Spleen (tissue), 13 donors: ENCODE measurements around the gene DBET. TPM values are rescaled to one million over a fixed set of nuclear protein-coding genes. Genes with fewer than 3 reads are reported as not detected.
"Not testable (repeated sequence)": the region's sequence is repeated elsewhere in the genome, so short reads cannot be mapped to it uniquely, and the experiment has no call there.

Experiments used
- DNase-seq: peaks from one replicate; pipeline ENCODE4 v3.0.0-alpha.2; 2020
- H3K27ac ChIP-seq, 8 donors: fragments of 200-600 bp; sonication (generic) in 7 of 8; 1 replicate in 4 of 8; 2 replicates in 4 of 8; pipeline versions ENCODE4 v1.5.0 to v1.8.0; 2016 to 2021; ENCODE audit warnings: inconsistent platforms in 4 of 8, mild to moderate bottlenecking in 4 of 8, moderate library complexity in 1 of 8
- H3K27me3 ChIP-seq, 7 donors: fragments of 200-600 bp; sonication (generic) in 6 of 7; replicated peaks in 1 of 7; 1 replicate in 4 of 7; 2 replicates in 3 of 7; pipeline versions ENCODE4 v1.5.0 to v1.8.0; 2016 to 2021; ENCODE audit warnings: inconsistent platforms in 3 of 7, mild to moderate bottlenecking in 1 of 7
- H3K36me3 ChIP-seq, 6 donors: fragments of 200-600 bp; sonication (generic) in 5 of 6; 1 replicate in 4 of 6; 2 replicates in 2 of 6; pipeline versions ENCODE4 v1.5.0 to v1.8.0; 2016 to 2021; ENCODE audit warnings: inconsistent platforms in 2 of 6
- H3K4me1 ChIP-seq, 6 donors: fragments of 200-600 bp; sonication (generic) in 5 of 6; 1 replicate in 3 of 6; 2 replicates in 3 of 6; pipeline versions ENCODE4 v1.5.0 to v1.8.0; 2016 to 2021; ENCODE audit warnings: inconsistent platforms in 3 of 6
- H3K4me3 ChIP-seq, 8 donors: fragments of 200-600 bp; sonication (generic) in 7 of 8; 1 replicate in 4 of 8; 2 replicates in 4 of 8; pipeline versions ENCODE4 v1.5.0 to v1.8.0; 2016 to 2021; ENCODE audit warnings: inconsistent platforms in 4 of 8, mild to moderate bottlenecking in 4 of 8, moderate library complexity in 2 of 8
- H3K9me3 ChIP-seq, 8 donors: fragments of 200-600 bp; sonication (generic) in 7 of 8; 1 replicate in 4 of 8; 2 replicates in 4 of 8; pipeline versions ENCODE4 v1.5.0 to v1.8.0; 2016 to 2021; ENCODE audit warnings: inconsistent platforms in 4 of 8
- CTCF ChIP-seq, 11 experiments: fragments of 200-600 bp in 7 of 11; fragments of 450-650 bp in 4 of 11; sonication (generic) in 4 of 11; IDR thresholded peaks in 8 of 11; conservative IDR thresholded peaks in 3 of 11; 1 replicate in 7 of 11; 2 replicates in 4 of 11; pipeline versions ENCODE4 v1.4.0 to v1.8.0; 2016 to 2021; ENCODE audit warnings: antibody characterized with exemption in 11 of 11, inconsistent platforms in 4 of 11, mild to moderate bottlenecking in 1 of 11
- POLR2A ChIP-seq, 3 donors: fragments of 450-650 bp; IDR thresholded peaks; one replicate each; pipeline ENCODE4 v1.5.1; 2017; ENCODE audit warnings: antibody characterized with exemption in 3 of 3, mild to moderate bottlenecking in 1 of 3
- POLR2AphosphoS5 ChIP-seq, 3 donors: sonication (generic); formaldehyde crosslinking; IDR thresholded peaks; one replicate each; pipeline ENCODE4 v1.5.1; 2017; ENCODE audit warnings: antibody characterized with exemption in 3 of 3
- whole genome bisulfite sequencing, 5 donors: extraction: QIAGEN DNeasy Blood & Tissue Kit in 3 of 5; methylation state at CpG; one replicate each; pipeline versions ENCODE4 v1.1.5 to v1.1.7; 2013 to 2018; 5-methylcytosine and 5-hydroxymethylcytosine counted together
- intact Hi-C: fragments of 100-400 bp; cut with DNase I; formaldehyde crosslinking; loops from one replicate; pipeline ENCODE4 v1.15.0; 2023; ENCODE audit warnings: low total_unique reads
- long read RNA-seq, 2 donors: transcript quantifications; one replicate each; lab custom pipeline, GENCODE V29; 2026
- polyA plus RNA-seq, 3 donors: library from polyadenylated mRNA; stranded (reverse); fragments of 200-250 nt; gene quantifications; one replicate each; pipeline ENCODE4 v1.2.1, GENCODE V29; 2013
- total RNA-seq, 7 donors: library from RNA; depleted of rRNA in 3 of 7; stranded (reverse); fragments of >200 nt in 3 of 7; fragmentation: NEBNext Ultra II Directional in 4 of 7; extraction: Animal tissue kit (Norgen Biotek cat#: 25700) in 4 of 7; gene quantifications; one replicate each; pipeline versions ENCODE4 v1.1.0 to v1.2.1, GENCODE V29; 2016 to 2021
- donor health status: healthy with polysubstance abuse.
- donor health status: DM: no; HTN: no; CAD: no; lungs with moderate emphysema.
- donor health status: DM: no; HTN: no; CAD: no.
- donor health status: Bipolar disorder and iron deficiency.
- donor health status: healthy.
- donor health status: DM: no; HTN: no; CAD: no.
- donor health status: DM: yes; HTN: yes; CAD: no.

The DBET gene
- total RNA-seq (not detected), polyA plus RNA-seq (not detected)
- long read RNA-seq, donor 1: 0 reads
- long read RNA-seq, donor 2: 0 reads

GRCh38 chr4:190064342-190064741 lies at the start of gene DBET:
Gene DBET (plus strand): TSS chr4:190064502.
- intact Hi-C loops, H3K27ac ChIP-seq, H3K4me1 ChIP-seq, DNase-seq, H3K36me3 ChIP-seq, H3K9me3 ChIP-seq, H3K4me3 ChIP-seq: not testable (repeated sequence)
- 32 to 56% (median 38%) methylated on average over 2 of the region's 2 CpGs; no CpG with 5 or more reads in 1 of the 5 donors for WGBS, 5 donors
- peaks cover 0 to 12% (median 0%) of the 10 kb centered on the region in 7 donors for H3K27me3 ChIP-seq

- H3K4me1 ChIP-seq: peaks cover 3 to 47% (median 19%) of the 10 kb centered on the region in 6 donors
- peak overlapping the region; percentile 4 to 65 (median 27) for H3K4me3 ChIP-seq
- H3K27me3 ChIP-seq: peaks cover 6 to 92% (median 58%) of the 10 kb centered on the region in 7 donors
- H3K9me3 ChIP-seq: no peaks in the 10 kb centered on the region
- no peaks in the 10 kb centered on the region for H3K36me3 ChIP-seq
- 4 to 14% (median 11%) methylated on average over 36 to 76 of the region's 76 CpGs for WGBS, 5 donors
- DNase-seq: peak; percentile 73
- no peak overlapping the region for H3K27ac ChIP-seq
- TF ChIP-seq POLR2A (IDR thresholded peaks at IDR 0.05) (no peak), POLR2AphosphoS5 (IDR thresholded peaks at IDR 0.05) (no peak), CTCF (IDR thresholded peaks at IDR 0.05 in 8 of 11, conservative IDR thresholded peaks at IDR 0.05 in 3 of 11) (no peak)
- intact Hi-C loops: no loop called here
These were observed 49.3 kb upstream of the DBET start for GRCh38 chr4:190014771-190015537.

GRCh38 chr4:190015538-190016368 lies 48.5 kb upstream of the DBET start:
- WGBS, 5 donors: 13 to 30% (median 16%) methylated on average over 27 to 43 of the region's 43 CpGs
- no peak for DNase-seq
- no peak for TF ChIP-seq POLR2A (IDR thresholded peaks at IDR 0.05)
- no peak for TF ChIP-seq CTCF (IDR thresholded peaks at IDR 0.05 in 8 of 11, conservative IDR thresholded peaks at IDR 0.05 in 3 of 11)
- no peak for TF ChIP-seq POLR2AphosphoS5 (IDR thresholded peaks at IDR 0.05)
- Histone ChIP-seq H3K27me3 (peaks cover 6 to 95% (median 64%) of the 10 kb centered on the region in 7 donors), H3K36me3 (no peaks in the 10 kb centered on the region), H3K4me3 (peak overlapping the region in 4 of 8 donors; percentile 14 to 65 (median 28)), H3K4me1 (peaks cover 3 to 55% (median 24%) of the 10 kb centered on the region in 6 donors), H3K27ac (no peak overlapping the region), H3K9me3 (no peaks in the 10 kb centered on the region)
- intact Hi-C loops: no loop called here

GRCh38 chr4:190016369-190017289 lies 47.7 kb upstream of the DBET start:
- intact Hi-C loops: no loop called here
- Histone ChIP-seq H3K36me3 (no peaks in the 10 kb centered on the region), H3K9me3 (no peaks in the 10 kb centered on the region), H3K27ac (no peak overlapping the region), H3K4me1 (peaks cover 7 to 62% (median 31%) of the 10 kb centered on the region in 6 donors), H3K4me3 (peak overlapping the region in 1 of 8 donors; percentile 6), H3K27me3 (peaks cover 6 to 100% (median 72%) of the 10 kb centered on the region in 7 donors)
- peak; percentile 54 for DNase-seq
- TF ChIP-seq POLR2AphosphoS5 (IDR thresholded peaks at IDR 0.05) (no peak), CTCF (IDR thresholded peaks at IDR 0.05 in 8 of 11, conservative IDR thresholded peaks at IDR 0.05 in 3 of 11) (no peak), POLR2A (IDR thresholded peaks at IDR 0.05) (no peak)
- WGBS, 5 donors: 19 to 29% (median 24%) methylated on average over 38 to 43 of the region's 43 CpGs
